ENCODE data around the gene ABHD14A.
"Not testable (repeated sequence)": the region's sequence is repeated elsewhere in the genome, so short reads cannot be mapped to it uniquely, and the experiment has no call there.

ABHD14A gene

DNA sequence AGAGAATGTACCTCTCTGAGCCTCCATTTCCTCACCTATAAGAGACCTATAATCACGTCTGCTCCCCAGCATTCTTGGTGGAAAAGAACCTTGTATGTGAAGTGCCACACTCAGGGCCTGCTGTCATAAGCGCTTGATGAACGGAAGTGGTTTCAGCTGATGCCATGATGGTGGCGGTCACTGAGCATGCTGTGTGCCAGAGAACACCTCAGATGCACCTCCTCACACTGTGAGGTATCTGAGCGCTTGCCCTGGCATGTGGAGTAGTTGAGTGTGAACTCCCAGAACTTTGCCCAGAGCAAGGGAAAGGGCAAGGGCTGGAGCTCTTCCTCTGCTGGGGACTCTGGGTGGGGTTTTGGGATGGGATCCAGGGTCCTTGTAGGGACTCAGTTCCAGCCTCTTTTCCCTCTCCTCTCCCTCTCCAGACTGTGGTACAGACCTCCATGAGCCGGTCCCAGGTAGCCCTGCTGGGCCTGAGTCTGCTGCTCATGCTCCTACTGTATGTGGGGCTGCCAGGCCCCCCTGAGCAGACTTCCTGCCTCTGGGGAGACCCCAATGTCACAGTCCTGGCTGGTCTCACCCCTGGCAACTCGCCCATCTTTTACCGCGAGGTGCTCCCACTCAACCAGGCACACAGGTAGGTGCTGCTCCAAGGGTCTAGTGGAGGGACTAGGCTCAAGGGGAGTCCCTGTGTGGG is 2.7 kb downstream of the ABHD14A start:
- DNase-seq, result no peak

DNA sequence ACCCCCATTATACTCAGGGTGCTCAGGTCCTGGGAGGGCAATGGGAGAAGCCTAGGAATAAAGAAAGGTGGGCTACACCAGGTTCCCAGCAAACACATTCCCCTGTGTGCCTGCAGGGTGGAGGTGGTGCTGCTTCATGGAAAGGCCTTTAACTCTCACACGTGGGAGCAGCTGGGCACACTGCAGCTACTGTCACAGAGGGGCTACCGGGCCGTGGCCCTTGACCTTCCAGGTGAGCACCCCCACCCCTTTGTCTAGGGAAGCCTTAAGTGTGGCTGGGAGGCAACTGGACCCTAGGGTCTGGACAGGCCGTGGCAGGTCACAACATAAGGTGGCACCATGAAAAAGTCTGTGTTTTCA is 3.3 kb downstream of the ABHD14A start:
- DNase-seq, result no peak

DNA sequence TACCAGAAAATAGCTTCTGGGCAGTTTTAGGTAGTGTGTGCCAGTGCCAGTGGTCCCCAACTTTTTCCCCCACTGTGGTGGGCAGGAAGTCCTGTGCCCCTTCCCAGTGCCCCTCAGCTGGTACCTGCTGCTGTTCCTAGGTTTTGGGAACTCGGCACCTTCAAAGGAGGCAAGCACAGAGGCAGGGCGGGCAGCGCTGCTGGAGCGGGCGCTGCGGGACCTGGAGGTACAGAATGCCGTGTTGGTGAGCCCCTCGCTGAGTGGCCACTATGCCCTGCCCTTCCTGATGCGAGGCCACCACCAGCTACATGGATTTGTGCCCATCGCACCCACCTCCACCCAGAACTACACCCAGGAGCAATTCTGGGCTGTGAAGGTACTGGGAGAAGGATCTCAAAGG is 5.4 kb downstream of the ABHD14A start:
- DNase-seq, result no peak

- DNase-seq, result peak; percentile 97
These were observed 7.5 kb downstream of the ABHD14A start for GRCh38 chr3:51982352-51982837.

DNA sequence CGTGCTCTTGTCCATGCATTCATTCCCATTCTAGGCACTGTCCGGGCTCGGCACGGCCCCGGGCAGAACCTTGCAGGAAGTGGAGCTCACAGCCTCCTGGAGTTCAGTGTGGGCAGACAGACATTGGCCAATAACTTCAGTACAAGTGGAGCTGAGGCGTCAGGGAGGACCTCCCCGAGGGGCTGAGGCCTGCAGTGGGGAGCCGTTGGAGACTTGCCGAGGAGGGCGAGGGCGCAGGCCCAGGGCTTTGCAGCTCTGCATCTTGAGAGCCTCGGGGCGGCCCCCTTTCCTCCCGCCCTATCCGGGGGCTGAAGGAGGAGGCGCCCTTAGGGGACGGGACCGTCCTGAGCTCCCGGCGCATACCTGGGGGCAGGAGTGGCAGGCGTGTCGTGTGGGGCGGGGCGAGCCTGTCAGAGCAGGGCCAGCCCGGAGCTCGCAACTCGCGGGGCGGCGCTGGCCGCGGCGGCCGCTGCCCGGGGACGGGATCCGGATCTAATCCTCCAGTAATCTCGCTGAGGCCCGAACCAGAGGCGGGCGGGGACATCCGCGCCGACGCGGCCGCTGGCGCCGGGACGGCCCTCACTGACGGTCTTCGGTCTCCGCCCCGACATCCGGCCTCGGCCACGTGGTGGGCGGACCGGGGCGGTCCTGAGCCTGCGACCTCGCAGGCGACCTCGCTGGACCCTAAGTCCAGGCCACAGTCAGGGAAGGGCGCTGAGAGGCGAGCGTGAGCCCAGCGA is 8.1 kb downstream of the ABHD14A start, which contains the start of gene ACY1:
TSS of gene ACY1 (plus strand) at position 698 of the 740 bp plus-strand sequence. CDS start 530 bp downstream, outside the sequence.
- peak; percentile 99 for DNase-seq

DNA sequence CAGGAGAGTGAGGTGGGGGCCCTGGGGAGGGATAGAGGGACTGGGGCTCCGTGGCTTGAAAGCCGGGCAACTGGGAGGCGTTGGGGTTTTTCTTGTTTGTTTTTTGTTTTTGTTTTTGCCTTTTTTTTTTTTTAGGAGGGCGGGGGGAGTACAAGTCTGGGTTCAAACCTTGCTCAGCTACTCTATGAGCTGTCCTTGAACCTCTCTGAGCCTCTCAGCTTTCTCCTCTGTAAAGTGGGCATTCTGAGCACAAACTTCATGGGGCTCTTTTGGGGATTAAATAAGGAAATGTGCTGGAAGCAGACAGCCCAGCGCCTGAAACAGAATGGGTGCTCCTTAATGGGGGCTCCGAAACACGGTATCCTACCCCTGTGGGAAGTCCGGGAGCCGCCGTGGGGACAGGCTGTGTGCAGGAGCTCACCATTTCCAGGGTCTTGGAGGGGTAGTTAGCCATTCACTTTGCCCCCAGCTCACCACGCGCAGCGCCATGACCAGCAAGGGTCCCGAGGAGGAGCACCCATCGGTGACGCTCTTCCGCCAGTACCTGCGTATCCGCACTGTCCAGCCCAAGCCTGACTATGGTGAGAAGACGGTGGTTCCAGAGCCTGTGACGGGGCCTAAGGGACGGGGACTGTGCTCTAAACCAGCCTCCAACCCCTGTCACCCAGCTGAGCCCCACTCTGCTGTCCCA is 8.9 kb downstream of the ABHD14A start:
- no peak for DNase-seq

DNA sequence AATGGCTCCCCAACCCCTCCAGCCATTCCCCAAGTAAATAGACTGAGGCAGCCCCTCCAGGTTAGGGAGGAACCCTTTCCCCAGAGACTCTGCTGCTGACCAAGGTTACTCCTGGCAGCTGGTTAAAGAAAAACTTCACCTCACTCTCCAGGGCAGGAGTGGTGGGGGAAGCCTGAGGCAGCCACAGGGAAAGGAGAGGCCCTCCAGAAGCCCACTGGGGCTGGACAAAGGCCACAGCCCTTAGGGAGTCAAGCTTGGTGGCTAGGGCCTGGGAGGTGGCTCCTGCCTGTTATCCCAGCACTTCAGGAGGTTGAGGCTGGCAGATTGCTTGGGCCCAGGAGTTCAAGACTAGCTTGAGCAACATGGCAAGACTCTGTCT is 9.4 kb downstream of the ABHD14A start:
- DNase-seq, result no peak

DNA sequence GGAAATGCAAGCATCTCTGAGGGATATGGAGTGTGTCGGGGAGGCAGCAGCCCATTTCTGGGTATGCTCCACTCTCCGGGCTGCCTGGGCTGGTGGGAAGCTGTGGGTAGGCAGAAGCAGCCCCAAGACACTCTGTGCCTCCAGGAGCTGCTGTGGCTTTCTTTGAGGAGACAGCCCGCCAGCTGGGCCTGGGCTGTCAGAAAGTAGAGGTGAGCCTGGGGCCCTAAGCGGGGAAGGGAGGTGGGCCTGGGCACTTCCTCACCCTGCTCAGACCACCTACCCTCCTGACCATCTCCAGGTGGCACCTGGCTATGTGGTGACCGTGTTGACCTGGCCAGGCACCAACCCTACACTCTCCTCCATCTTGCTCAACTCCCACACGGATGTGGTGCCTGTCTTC is 10.2 kb downstream of the ABHD14A start:
- no peak for DNase-seq

- DNase-seq, result no peak
These were observed 11.4 kb downstream of the ABHD14A start for GRCh38 chr3:51986010-51986947.

- no peak for DNase-seq
These were observed 12.7 kb downstream of the ABHD14A start for GRCh38 chr3:51987568-51987967.

GRCh38 chr3:51988286-51989146 is 13.7 kb downstream of the ABHD14A start:
- no peak for DNase-seq

GRCh38 chr3:51990501-51990971 is 15.7 kb downstream of the ABHD14A start:
- DNase-seq, result not testable (repeated sequence)

DNA sequence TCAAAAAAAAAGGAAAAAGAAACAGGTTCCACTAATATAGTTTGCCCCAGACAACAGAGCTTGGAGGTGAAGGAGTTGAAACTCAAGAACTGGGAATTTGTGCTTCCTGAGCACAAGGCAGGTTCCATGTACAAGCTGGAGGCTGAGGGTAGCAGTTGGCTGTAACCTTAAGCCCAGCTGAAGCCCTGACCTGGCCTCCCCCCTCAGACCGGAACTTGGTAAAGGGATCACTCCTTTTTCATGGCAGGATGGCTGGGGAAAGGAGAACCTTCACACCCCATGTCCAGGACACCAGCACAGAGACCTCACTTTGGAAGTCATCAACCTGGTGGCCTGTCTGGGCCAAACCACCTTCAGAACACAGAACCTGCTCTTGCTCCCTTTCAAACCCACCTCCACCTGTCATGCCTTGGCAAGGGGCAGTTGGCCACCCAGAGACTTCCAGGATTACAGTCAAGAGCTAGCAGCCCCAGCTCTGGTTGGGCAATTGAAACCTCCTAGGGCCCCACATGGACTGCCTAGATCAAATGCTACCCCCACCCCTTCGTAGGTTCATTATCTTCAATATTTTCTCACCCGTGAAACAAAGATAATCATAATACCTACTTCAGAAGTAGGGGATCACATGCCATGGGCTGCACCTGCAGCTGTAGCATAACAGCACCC is 17.3 kb downstream of the ABHD14A start:
- DNase-seq, result no peak

DNA sequence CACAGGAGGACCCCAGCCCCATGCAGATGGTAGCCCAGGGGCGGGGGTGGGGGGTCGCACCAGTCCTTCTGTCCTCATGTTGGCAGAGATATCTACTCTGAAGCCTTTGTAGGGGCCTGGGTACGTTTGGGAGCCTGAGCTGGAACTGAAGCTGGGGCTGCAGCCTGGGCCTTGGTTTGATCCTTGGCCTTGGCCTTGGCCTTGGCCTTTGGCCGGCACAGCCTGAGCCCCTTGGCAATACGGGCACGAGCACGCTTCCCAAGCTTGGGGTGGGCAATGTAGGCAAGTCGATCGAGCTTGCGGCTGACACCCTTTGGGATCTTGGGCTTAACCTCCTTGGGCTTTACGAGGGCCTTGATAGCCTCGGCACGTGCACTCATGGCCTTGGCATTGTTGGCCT is 18.8 kb downstream of the ABHD14A start:
- not testable (repeated sequence) for DNase-seq

GRCh38 chr3:51994530-51994929 is 19.7 kb downstream of the ABHD14A start:
- DNase-seq, result no peak

DNA sequence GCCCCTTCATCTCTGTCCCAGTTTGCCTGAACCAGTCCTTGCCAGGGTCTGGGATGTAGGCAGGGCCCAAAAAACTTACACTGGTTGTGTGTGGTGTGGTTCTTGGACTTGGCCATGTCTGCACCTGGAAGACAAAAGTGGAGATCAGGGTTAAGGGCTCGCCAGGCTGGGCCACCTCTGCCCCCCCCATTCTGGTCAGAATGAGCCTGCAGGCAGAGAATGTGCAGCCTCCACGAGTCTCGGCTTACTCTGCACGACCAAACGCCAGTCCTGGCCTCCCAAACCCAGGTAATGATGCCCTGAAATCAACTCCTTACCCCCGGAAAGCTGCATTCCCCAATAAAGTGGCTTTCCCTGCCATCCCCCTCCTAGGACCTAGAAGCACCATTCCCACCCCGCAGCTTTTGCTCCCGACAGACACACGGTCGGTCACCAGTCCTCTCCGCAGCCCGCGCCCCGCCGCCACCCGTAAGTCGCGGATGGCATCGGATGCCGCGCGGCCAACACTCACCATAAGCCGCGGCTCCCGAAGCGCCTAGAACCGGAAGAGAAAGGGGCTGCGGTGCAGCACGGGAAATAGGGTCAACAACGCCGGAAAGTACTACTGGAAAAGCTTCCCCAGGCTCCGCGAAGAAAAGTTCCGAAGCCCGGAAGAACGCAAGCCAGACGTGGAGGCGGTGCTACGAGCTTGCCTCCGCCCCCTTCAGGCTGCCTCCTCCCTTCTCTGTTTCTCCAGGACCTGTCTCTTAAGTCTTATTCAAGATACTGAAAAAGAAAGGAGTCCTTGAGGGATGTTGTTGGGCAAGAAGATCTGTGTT is 20.7 kb downstream of the ABHD14A start, which contains the start of gene RPL29:
TSS of gene RPL29 (minus strand) at position 550 of the 818 bp plus-strand sequence. CDS start at position 116, 434 bp downstream.
- peak; percentile 92 for DNase-seq

DNA sequence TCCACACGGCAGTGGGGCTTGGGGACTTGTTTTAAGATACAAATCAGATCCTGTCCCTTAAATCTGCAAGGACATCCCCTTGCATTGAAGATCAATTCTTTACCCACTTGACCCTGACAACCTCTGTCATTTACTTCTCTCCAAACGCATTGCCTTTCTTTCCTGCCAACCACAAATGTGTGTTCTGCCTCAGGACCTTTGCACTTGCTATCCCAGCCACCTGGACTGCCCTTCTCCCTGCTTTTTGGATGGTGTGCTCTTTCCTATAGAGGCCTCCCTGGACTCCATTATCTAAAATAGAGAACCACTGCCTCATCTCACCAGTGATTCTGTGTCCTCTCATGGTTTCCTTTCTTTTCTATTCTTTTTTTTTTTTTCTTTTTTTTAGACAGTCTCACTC is 22.3 kb downstream of the ABHD14A start:
- no peak for DNase-seq

- DNase-seq, result peak; percentile 85
These were observed 23.2 kb downstream of the ABHD14A start for GRCh38 chr3:51997935-51998596.

DNA sequence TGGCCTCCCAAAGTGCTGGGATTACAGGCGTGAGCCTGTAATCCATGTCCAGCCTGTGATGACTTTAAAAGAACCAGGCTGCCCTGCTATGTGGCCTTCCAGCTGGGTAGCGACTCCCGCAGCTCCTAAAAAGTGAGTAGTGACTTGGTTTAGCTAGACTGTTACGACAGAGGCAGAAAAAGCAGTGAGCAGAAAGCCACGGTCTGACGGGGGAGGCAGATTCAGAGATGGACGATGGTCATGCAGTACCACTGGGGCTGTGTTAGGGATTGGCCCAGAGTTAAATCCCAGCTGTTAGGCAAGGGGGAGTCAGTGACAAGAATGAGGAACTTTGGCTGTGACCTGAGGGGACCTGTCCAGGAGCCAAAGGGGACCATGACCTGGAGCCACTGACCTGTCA is 23.9 kb downstream of the ABHD14A start:
- no peak for DNase-seq
